ENCODE measurements around the gene ING3.

ING3 gene

GRCh38 chr7:121011401-121011800 lies 60.8 kb downstream of the ING3 start:
- TF ChIP-seq CTCF (IDR thresholded peaks at IDR 0.05; ENCODE audit: control insufficient read depth, extremely low read depth, insufficient read depth) = no peak
- H3K4me3 ChIP-seq (ENCODE audit: low read depth, low read length) = no peak overlapping the region
- no peak for DNase-seq (ENCODE audit: low read depth)

- no peak overlapping the region for H3K4me3 ChIP-seq (ENCODE audit: low read depth, low read length)
- no peak for DNase-seq (ENCODE audit: low read depth)
- no peak for TF ChIP-seq CTCF (IDR thresholded peaks at IDR 0.05; ENCODE audit: control insufficient read depth, extremely low read depth, insufficient read depth)
Measured at GRCh38 chr7:121012170-121012874, 61.7 kb downstream of the ING3 start.

- H3K4me3 ChIP-seq (ENCODE audit: low read depth, low read length) = no peak overlapping the region
- TF ChIP-seq CTCF (IDR thresholded peaks at IDR 0.05; ENCODE audit: control insufficient read depth, extremely low read depth, insufficient read depth) = no peak
- DNase-seq (ENCODE audit: low read depth) = no peak
Measured at GRCh38 chr7:121012919-121013318, 62.3 kb downstream of the ING3 start.

GRCh38 chr7:121015560-121015959 lies 65.0 kb downstream of the ING3 start:
- no peak overlapping the region for H3K4me3 ChIP-seq (ENCODE audit: low read depth, low read length)
- no peak for TF ChIP-seq CTCF (IDR thresholded peaks at IDR 0.05; ENCODE audit: control insufficient read depth, extremely low read depth, insufficient read depth)
- DNase-seq (ENCODE audit: low read depth) = no peak

- no peak overlapping the region for H3K4me3 ChIP-seq (ENCODE audit: low read depth, low read length)
- no peak for TF ChIP-seq CTCF (IDR thresholded peaks at IDR 0.05; ENCODE audit: control insufficient read depth, extremely low read depth, insufficient read depth)
- DNase-seq (ENCODE audit: low read depth) = no peak
Measured at GRCh38 chr7:121016966-121017365, 66.4 kb downstream of the ING3 start.

- DNase-seq (ENCODE audit: low read depth) = no peak
- TF ChIP-seq CTCF (IDR thresholded peaks at IDR 0.05; ENCODE audit: control insufficient read depth, extremely low read depth, insufficient read depth) = no peak
- no peak overlapping the region for H3K4me3 ChIP-seq (ENCODE audit: low read depth, low read length)
Measured at GRCh38 chr7:121017586-121017985, 67.0 kb downstream of the ING3 start.

- no peak for DNase-seq (ENCODE audit: low read depth)
- H3K4me3 ChIP-seq (ENCODE audit: low read depth, low read length) = no peak overlapping the region
- no peak for TF ChIP-seq CTCF (IDR thresholded peaks at IDR 0.05; ENCODE audit: control insufficient read depth, extremely low read depth, insufficient read depth)
Measured at GRCh38 chr7:121019018-121019417, 68.4 kb downstream of the ING3 start.
